HG03196 (cell line): Measurements from ENCODE around the gene PLXNA4.

Source experiments
- ATAC-seq: cut with Tn5 transposase; IDR thresholded peaks from one replicate; pipeline ENCODE4 v1.9.1; 2021; ENCODE audit not compliant: unreplicated experiment

PLXNA4 gene

DNA sequence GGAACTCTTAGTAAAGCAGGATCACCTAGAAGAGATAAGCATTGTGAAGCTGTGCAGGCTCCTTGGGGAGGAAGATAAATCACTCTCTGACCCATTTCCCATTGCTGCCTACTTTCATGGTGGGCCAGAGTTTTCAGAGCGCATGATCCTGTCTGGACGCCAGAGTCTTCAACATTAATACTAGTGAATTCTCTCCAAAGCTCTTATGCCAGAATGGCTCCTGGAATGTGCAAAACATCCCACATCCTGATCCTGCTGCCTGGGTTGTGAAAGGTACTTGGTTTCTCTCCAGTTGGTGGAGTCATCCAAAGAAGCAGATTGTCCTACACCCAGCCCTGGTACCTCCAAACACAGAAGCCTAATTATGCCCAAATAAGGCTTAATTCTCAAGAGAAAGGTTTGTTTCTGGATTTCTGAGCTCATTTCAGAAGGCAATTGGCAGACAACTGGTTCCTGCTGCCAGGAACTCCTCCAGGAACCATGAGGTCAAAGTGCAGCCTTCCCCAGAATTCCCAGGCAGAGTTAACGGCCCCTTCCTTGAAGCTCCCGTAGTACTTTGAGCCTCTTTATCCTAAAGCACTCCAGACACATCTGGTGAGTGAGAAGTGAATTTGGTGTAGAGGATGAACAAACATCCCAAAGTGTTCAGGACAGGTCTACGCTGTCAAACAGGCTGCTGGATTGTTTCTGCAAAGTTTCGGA, 495.2 kb downstream of the PLXNA4 start:
- ATAC-seq = no peak

DNA sequence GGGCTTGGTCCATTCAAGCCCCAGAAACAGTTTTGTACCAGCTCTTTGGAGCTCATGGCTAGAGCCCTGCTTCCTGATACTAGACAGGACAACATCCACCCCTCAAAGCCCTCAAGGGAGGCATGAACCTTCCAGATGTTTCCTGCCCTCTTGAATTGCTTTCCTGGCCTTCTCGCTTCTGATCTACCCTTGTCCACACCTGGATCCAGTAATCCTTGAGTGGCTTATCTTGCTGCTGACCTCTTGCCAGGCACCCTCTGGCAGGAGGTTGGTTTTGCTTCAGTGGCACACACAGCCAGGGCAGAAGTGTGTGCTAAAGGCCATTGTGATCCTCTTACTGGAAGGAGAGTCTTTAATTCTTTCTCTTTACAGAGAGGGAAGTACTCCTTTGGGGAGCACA, 495.8 kb downstream of the PLXNA4 start:
- no peak for ATAC-seq

DNA sequence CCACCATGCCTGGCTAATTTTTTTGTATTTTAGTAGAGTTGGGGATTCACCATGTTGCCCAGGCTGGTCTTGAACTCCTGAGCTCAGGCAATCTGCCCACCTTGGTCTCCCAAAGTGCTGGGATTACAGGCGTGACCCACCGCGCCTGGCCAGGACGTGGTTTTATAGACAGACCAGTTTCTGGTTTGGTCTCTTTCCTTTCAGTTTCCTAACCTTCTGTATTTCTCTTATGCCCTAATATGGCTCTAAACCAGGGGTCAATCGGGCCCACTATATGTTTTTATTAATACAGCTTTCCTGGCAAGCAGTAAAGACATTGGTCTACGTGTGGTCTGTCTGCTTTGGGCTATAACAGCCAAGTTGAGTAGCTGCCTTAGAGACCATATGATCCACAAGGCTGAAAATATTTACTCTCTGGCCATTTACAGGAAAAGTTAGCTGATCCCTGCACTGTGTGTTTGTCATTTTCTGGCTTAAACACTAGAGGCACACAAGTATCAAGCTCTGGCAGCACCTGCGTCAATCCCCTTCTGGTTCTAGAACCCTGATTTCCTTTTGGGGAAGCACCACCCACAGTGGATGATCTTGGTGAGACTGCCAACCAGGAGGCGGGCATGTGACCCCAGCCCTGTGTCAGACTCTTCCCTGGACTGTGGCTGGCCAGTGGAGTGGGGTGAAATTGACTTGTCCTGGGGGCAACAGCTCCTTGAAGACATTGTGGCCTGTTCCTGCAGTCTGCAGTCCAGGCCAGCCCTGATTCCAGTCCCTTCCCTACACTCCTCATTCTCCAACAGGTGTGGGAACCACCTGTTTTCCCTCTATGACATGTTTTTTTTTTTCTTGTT, 497.2 kb downstream of the PLXNA4 start:
- ATAC-seq = no peak

DNA sequence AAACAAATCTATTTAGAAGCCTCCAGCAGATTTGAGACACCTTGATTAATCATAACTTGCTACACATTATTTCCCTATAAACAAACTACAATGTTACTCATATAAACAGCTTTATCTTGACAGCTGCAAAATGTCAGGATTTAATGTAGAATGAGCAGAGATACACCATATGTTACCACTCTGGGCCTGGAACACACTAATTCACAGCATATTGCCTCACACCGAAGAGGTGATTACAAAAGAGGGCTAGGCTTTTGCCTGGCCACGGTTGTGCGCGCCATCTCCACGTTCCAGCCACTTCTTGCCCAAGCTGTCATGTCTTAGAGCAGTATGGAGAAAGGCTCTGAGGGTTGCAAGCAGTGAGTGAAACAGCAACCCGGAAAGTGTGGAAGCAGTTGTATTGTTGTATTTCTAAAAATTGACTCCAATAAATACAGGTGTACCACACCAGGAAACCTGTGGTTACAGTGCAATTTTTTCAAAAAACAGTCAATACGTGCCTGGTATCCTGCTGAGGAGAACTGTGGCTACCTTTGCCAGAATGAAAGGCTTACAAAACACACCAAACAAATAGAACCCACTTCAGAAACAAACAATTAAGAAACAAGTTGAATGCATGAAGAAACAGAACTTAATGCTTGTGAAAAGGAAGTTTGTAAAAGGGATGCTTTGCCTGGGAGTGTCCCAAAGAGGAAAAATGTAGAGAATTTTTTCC, 498.1 kb downstream of the PLXNA4 start:
- no peak for ATAC-seq

DNA sequence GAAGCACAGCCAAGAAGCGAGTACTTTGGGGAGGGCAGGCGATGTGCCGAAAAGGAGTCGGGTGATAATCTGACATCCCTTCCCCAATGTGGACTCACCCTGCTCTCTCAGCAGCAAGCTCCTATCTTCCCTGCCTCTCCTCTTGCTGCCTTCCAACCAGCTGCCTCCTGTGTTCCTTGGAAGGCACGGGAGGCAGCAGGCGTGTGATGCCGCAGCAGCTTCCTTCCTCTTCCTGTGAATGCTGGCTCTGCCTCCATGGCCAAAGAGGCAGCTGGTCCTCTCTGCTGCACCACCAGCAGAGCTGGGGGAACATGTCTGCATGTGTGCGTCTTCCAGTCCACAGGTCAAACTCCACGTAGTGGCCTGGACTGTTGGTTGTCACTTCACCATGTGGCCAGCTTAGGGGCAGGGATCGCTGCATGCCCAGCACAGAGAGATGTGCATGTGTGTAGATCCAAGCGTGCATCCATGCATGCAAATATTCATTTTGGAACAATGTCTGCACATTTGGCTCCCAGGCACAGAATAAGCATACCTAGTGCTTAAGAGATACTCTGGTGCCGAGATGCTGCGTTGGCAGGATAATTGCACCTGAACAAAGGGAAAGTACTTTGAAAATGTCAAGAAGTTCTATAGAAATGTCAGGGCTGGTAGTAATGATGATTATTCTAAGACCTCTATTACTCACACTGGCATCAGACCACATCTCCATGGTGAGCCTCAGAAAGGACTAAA, 499.8 kb downstream of the PLXNA4 start:
- no peak for ATAC-seq

DNA sequence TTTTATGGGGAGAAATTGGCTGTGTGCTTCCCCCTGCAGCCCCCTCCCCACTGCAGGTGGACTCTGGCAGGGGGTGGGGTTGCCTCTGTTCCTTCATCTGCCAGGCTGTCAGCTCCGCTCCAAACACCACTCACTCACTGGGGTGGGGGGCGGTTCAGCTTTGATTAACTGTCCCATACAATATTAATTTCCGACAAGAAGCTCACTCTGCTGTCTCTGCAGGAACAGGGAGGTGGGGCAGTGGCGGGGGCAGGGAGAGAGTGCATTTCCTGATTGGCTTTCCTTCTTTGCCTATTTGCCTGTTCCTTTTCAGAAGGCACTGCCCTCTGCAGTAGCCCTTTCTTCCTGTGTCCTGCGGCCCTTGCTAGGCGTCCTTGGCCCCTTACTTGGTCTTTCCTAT, 500.8 kb downstream of the PLXNA4 start:
- ATAC-seq = no peak

DNA sequence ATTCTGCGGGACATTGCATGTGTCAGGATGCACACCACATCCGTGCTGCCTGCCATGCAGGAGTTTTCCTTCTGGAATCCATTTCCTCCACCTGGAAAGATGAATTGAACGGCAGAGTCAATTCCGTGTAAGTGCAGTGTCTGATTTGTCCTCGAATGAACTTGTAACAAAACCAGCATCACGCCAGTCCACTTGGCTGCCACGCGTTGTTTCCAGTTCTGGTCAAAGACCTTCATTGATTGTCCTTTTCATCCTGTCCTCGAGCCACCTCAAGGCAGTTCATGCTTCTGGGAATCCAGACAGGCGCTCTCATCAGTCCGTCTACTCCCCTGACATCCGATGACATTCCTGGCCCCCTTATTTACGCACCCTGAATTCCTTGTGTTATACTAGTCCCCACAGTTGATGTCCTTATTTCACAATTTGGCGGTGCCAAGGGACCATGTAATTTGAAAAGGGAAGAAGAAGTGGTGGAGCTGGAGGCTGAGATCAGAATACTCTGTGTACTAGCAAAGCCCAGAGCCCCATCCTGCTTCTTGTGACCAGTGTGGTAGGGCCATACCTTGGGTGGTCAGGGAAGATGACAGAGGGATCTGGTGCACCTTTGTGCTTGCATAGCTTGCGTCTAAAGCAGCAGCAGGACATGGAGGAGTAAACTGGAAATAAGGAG, 502.2 kb downstream of the PLXNA4 start:
- no peak for ATAC-seq
